Heart left ventricle (tissue), 13 donors: ENCODE results near the gene DNM3.

ENCODE experiments used
- CTCF ChIP-seq, 12 donors: fragments of 200-600 bp; sonication (generic) in 4 of 12; IDR thresholded peaks; one replicate each; pipeline versions ENCODE4 v1.5.0 to v1.8.0; 2018 to 2022; ENCODE audit warnings: antibody characterized with exemption in 12 of 12, mild to moderate bottlenecking in 5 of 12
- POLR2A ChIP-seq, 2 donors: fragments of 450-650 bp; IDR thresholded peaks; one replicate each; pipeline ENCODE4 v1.6.1; 2017; ENCODE audit warnings: antibody characterized with exemption in 2 of 2, mild to moderate bottlenecking in 2 of 2, moderate library complexity in 2 of 2
- donor health status: ischemic (EF 13 %, LVEDD 7.1; RV severe dilation, severe dysfunction).
- donor health status: DM: no; HTN: yes; CAD: no.
- donor health status: DM: no; HTN: no; CAD: no.
- donor health status: ischemic (EF 25% LVEDD 6.9; RV normal size, moderate dysfunction).
- donor health status: ischemic (EF 25% LVEDD 5.7; RV mildly dilated, moderate dysfunction).
- donor health status: ischemic (EF 35%, LVEDD 5.7; RV mildly dilated, moderate dysfunction).
- donor health status: nonischemic (EF 11% LVEDD 7.7; RV severe dilation, severe dysfunction).
- donor health status: DM: yes; HTN: yes; CAD: no.
- donor health status: PGD.
- donor health status: ischemic (EF 29% LVEDD 5.4; RV normal size, mild dysfunction).
- donor health status: nonischemic (EF 23%, LVEDD 6.1; RV moderate dilation, normal function).

GRCh38 chr1:172040466-172040865, 199.2 kb downstream of the DNM3 start:
- TF ChIP-seq CTCF (IDR thresholded peaks at IDR 0.05) (no peak), POLR2A (IDR thresholded peaks at IDR 0.05) (no peak)
